Measurements from ENCODE around the gene GCKR. TPM values are rescaled to one million over a fixed set of nuclear protein-coding genes. Genes with fewer than 3 reads are reported as not detected.

The GCKR gene
- total RNA-seq (2016; rRNA removed; fragmentation: Illumina TruSeq; extraction: Trizol), result 6.9 and 15.2 TPM in 2 replicates
- total RNA-seq (2016; cell fraction: cytosol; rRNA removed; fragmentation: Illumina TruSeq; extraction: Trizol; ENCODE audit: low read depth), result 3.2 and 3.7 TPM in 2 replicates
- 6.0 and 16.1 TPM in 2 replicates for total RNA-seq (2016; cell fraction: insoluble cytoplasmic fraction; rRNA removed; fragmentation: Illumina TruSeq; extraction: Trizol)
- 2.4 and 3.5 TPM in 2 replicates for total RNA-seq (2016; cell fraction: membrane; rRNA removed; fragmentation: Illumina TruSeq; extraction: Trizol)
- total RNA-seq (2016; cell fraction: nucleus; rRNA removed; fragmentation: Illumina TruSeq; extraction: Trizol), result 29.2 and 33.6 TPM in 2 replicates
- 48.3 and 74.5 TPM in 2 replicates for polyA plus RNA-seq (2011; rRNA removed)
- 11.2 and 16.4 TPM in 2 replicates for polyA plus RNA-seq (2011; cell fraction: cytosol; rRNA removed)
- polyA plus RNA-seq (2011; cell fraction: nucleus; rRNA removed), result 238 and 360 TPM in 2 replicates
- 66.0 and 71.4 TPM in 2 replicates for polyA plus RNA-seq (2012)
- polyA plus RNA-seq (2016; cell fraction: cytosol; fragmentation: Illumina TruSeq; extraction: Trizol; ENCODE audit: low read depth), result 0.67 and 0.96 TPM in 2 replicates
- 3.8 and 5.0 TPM in 2 replicates for polyA plus RNA-seq (2016; cell fraction: insoluble cytoplasmic fraction; fragmentation: Illumina TruSeq; extraction: Trizol; ENCODE audit: low read depth)
- 1.5 and 1.7 TPM in 2 replicates for polyA plus RNA-seq (2016; cell fraction: membrane; fragmentation: Illumina TruSeq; extraction: Trizol; ENCODE audit: low read depth)
- 68.5 and 72.0 TPM in 2 replicates for polyA plus RNA-seq (2016; cell fraction: nucleus; fragmentation: Illumina TruSeq; extraction: Trizol; ENCODE audit: insufficient read depth, low read depth)
- polyA minus RNA-seq (2011; rRNA and poly(A)+ RNA removed; ENCODE audit: low replicate concordance), result 30.6 TPM in 1 of 2 replicates, not detected in the other
- 1.9 and 7.5 TPM in 2 replicates for polyA minus RNA-seq (2011; cell fraction: cytosol; rRNA and poly(A)+ RNA removed)
- polyA minus RNA-seq (2011; cell fraction: nucleus; rRNA and poly(A)+ RNA removed), result 88.6 and 140 TPM in 2 replicates
- percentile 68 among the genes with signal in this experiment for Bru-seq, nascent RNA
- BruChase-seq, experiment 1, labeled RNA remaining after a 6-hour chase, result percentile 63 among the genes with signal in this experiment
- percentile 67 among the genes with signal in this experiment for BruChase-seq, experiment 2, labeled RNA remaining after a 2-hour chase
- long read RNA-seq, experiment 1, partial matches to known transcripts, result 0 of 4 reads
- long read RNA-seq, experiment 1, other reads (novel, unspliced or antisense), result 0 of 4 reads
- long read RNA-seq, experiment 2, transcript GCKR-201 (19 exons, 2,186 nt), result major isoform, 12 of 22 reads
- long read RNA-seq, experiment 2, partial matches to known transcripts, result 4 of 22 reads
- long read RNA-seq, experiment 2, other reads (novel, unspliced or antisense), result 6 of 22 reads

- H3K4me3 ChIP-seq (replicated peaks in 1 of 3; ENCODE audit: insufficient read depth in 1 of 3, low read depth in 2 of 3, low read length in 3 of 3), result peak within 1 kb of the TSS; percentile 81 to 85 (median 83)
- no peaks in the 10 kb centered on the region for H3K9me3 ChIP-seq (ENCODE audit: low read length)
- H2AFZ ChIP-seq (ENCODE audit: low read length), result peak within 1 kb of the TSS; percentile 0
- 3% methylated on average over 12 of the region's 12 CpGs for WGBS (ENCODE audit: low lambda C conversion rate)
- H3K27ac ChIP-seq (ENCODE audit: extremely low read length, insufficient read depth, low read length), result peak within 1 kb of the TSS; percentile 86
- H3K4me1 ChIP-seq (ENCODE audit: insufficient read depth, low read length), result peaks cover 54% of the 10 kb centered on the region
- H3K36me3 ChIP-seq (replicated peaks in 1 of 2; ENCODE audit: control insufficient read depth in 1 of 2, insufficient read depth in 2 of 2, low read length in 2 of 2), result no peaks in the 10 kb centered on the region
- intact Hi-C loops (cut with micrococcal nuclease; ENCODE audit: unreplicated experiment), result loop anchor here (5.0 kb wide), 1 partner anchor 86 kb away; the partner anchor contains the start of gene ZNF512
- peak within 1 kb of the TSS; percentile 74 for H3K9ac ChIP-seq (ENCODE audit: insufficient read depth, low read depth, low read length)
- in situ Hi-C loops (cut with HindIII; ENCODE audit: extremely low pct_ligation_motif_present, low pct_unique_long_range_greater_than_20kb), result no loop called here
- BruUV-seq (replicated peaks), result TSS peak; percentile 74
- no peaks in the 10 kb centered on the region for H3K27me3 ChIP-seq (ENCODE audit: control insufficient read depth in 1 of 2, insufficient read depth in 2 of 2, low read length in 2 of 2)
- FAIRE-seq, result peak; percentile 86
- peak; percentile 85 for DNase-seq (ENCODE audit: low spot score)
- CTCF ChIA-PET (ENCODE audit: low intra/inter-chr PET ratio, low total read pairs), result no interaction called here
- no peaks in the 10 kb centered on the region for H4K20me1 ChIP-seq (ENCODE audit: insufficient read depth, low read length)
- POLR2A ChIA-PET, result interaction anchor here (0.9 to 1.5 kb wide), 3 partner anchors 11 to 119 kb away, joined by 3 to 8 read pairs (median 4); partner anchors contain the start of gene ZNF512
- ATAC-seq, result peak; percentile 88
- H3K4me2 ChIP-seq (ENCODE audit: low read depth, low read length), result peak within 1 kb of the TSS; percentile 95
- H3K79me2 ChIP-seq (ENCODE audit: insufficient read depth, low read length), result no peaks in the 10 kb centered on the region
- TF ChIP-seq ZNF496 (CRISPR knock-in tag; IDR thresholded peaks at IDR 0.05; ENCODE audit: insufficient replicate concordance) (no peak), ZFX (CRISPR knock-in tag; IDR thresholded peaks at IDR 0.05; ENCODE audit: low read depth) (peak; percentile 91; the same call in 1 of the 2 replicates), ZBTB42 (CRISPR knock-in tag; IDR thresholded peaks at IDR 0.05) (no peak), NFATC3 (CRISPR knock-in tag; IDR thresholded peaks at IDR 0.05) (no peak; the same call in 1 of the 2 replicates), ZNF710 (CRISPR knock-in tag; IDR thresholded peaks at IDR 0.05; ENCODE audit: borderline replicate concordance) (0 out of 2 replicates have a peak, but pooled peaks have one; percentile 20), ELF3 (CRISPR knock-in tag; IDR thresholded peaks at IDR 0.05) (peak; percentile 52), ZNF230 (CRISPR knock-in tag; IDR thresholded peaks at IDR 0.05) (no peak), ISX (CRISPR knock-in tag; conservative IDR thresholded peaks at IDR 0.05) (no peak), ZMAT3 (CRISPR knock-in tag; conservative IDR thresholded peaks at IDR 0.05) (peak; percentile 96), GPN1 (CRISPR knock-in tag; IDR thresholded peaks at IDR 0.05; ENCODE audit: borderline replicate concordance) (no peak), PPARG (CRISPR knock-in tag; conservative IDR thresholded peaks at IDR 0.05) (peak; percentile 20; the same call in 1 of the 2 replicates)
Measured at GRCh38 chr2:27496357-27497287, at the start of gene GCKR. Gene GCKR (plus strand): TSS chr2:27496839. CDS start chr2:27496905, 66 bp downstream.

Measured in HepG2 (cell line).